SKM-1 treated with dmso at 0.1 percent for 144 hours (cell line): Measurements from ENCODE around the gene DIP2C.
"Not testable (repeated sequence)": the region's sequence is repeated elsewhere in the genome, so short reads cannot be mapped to it uniquely, and the experiment has no call there.

Experiments
- DNase-seq: peaks from one replicate; lab custom pipeline; 2025; ENCODE audit not compliant: unreplicated experiment; lab: John Stamatoyannopoulos, UW

Gene DIP2C

GRCh38 chr10:488081-488932 is 201.2 kb downstream of the DIP2C start:
- no peak for DNase-seq

- no peak for DNase-seq
Observed at GRCh38 chr10:486666-487322, 202.7 kb downstream of the DIP2C start.

GRCh38 chr10:486206-486605 is 203.3 kb downstream of the DIP2C start:
- no peak for DNase-seq

GRCh38 chr10:485776-486175 is 203.7 kb downstream of the DIP2C start:
- DNase-seq, result no peak

- DNase-seq, result no peak
Observed at GRCh38 chr10:484925-485661, 204.4 kb downstream of the DIP2C start.

GRCh38 chr10:484441-484924 is 205.0 kb downstream of the DIP2C start:
- DNase-seq, result no peak

- DNase-seq, result no peak
Observed at GRCh38 chr10:483261-483660, 206.2 kb downstream of the DIP2C start.

GRCh38 chr10:482848-483247 is 206.6 kb downstream of the DIP2C start:
- no peak for DNase-seq

GRCh38 chr10:482051-482501 is 207.4 kb downstream of the DIP2C start:
- DNase-seq, result no peak

GRCh38 chr10:481628-482027 is 207.8 kb downstream of the DIP2C start:
- no peak for DNase-seq

GRCh38 chr10:480928-481552 is 208.4 kb downstream of the DIP2C start:
- DNase-seq, result no peak

GRCh38 chr10:480498-480927 is 209.0 kb downstream of the DIP2C start:
- DNase-seq, result no peak

- not testable (repeated sequence) for DNase-seq
Observed at GRCh38 chr10:479706-480497, 209.6 kb downstream of the DIP2C start.

- no peak for DNase-seq
Observed at GRCh38 chr10:478471-479245, 210.8 kb downstream of the DIP2C start.

GRCh38 chr10:477620-478019 is 211.8 kb downstream of the DIP2C start:
- no peak for DNase-seq

- DNase-seq, result no peak
Observed at GRCh38 chr10:476455-476780, 213.1 kb downstream of the DIP2C start.

GRCh38 chr10:475709-476454 is 213.6 kb downstream of the DIP2C start:
- DNase-seq, result no peak

- DNase-seq, result no peak
Observed at GRCh38 chr10:474946-475345, 214.5 kb downstream of the DIP2C start.

- no peak for DNase-seq
Observed at GRCh38 chr10:474406-474805, 215.1 kb downstream of the DIP2C start.
